Stimulated activated CD8-positive, alpha-beta memory T cell treated with anti-CD3 and anti-CD28 coated beads, Interleukin-4, amount 100 ng/mL, for 24 hours (primary cell): Measurements from ENCODE around the gene AHR.
"Not testable (repeated sequence)": the region's sequence is repeated elsewhere in the genome, so short reads cannot be mapped to it uniquely, and the experiment has no call there.

Source experiments
- DNase-seq: peaks from one replicate; pipeline ENCODE4 v3.0.0-alpha.2; 2020; ENCODE audit warnings: low read depth

Gene AHR

GRCh38 chr7:17339952-17340351 lies 41.5 kb downstream of the AHR start:
- DNase-seq: no peak

- no peak for DNase-seq
Observed at GRCh38 chr7:17340655-17341054, 42.2 kb downstream of the AHR start.

- no peak for DNase-seq
Observed at GRCh38 chr7:17342756-17343155, 44.3 kb downstream of the AHR start.

GRCh38 chr7:17347401-17347800 lies 48.9 kb downstream of the AHR start:
- DNase-seq: no peak

GRCh38 chr7:17348932-17349331 lies 50.5 kb downstream of the AHR start:
- DNase-seq: not testable (repeated sequence)

- not testable (repeated sequence) for DNase-seq
Observed at GRCh38 chr7:17350321-17350720, 51.9 kb downstream of the AHR start.

- DNase-seq: not testable (repeated sequence)
Observed at GRCh38 chr7:17353650-17354419, 55.4 kb downstream of the AHR start.

- no peak for DNase-seq
Observed at GRCh38 chr7:17354473-17354872, 56.0 kb downstream of the AHR start.

GRCh38 chr7:17355050-17355449 lies 56.6 kb downstream of the AHR start:
- no peak for DNase-seq

GRCh38 chr7:17357952-17358351 lies 59.5 kb downstream of the AHR start:
- no peak for DNase-seq

GRCh38 chr7:17359610-17360009 lies 61.2 kb downstream of the AHR start:
- DNase-seq: no peak

- DNase-seq: no peak
Observed at GRCh38 chr7:17362439-17363105, 64.1 kb downstream of the AHR start.

- DNase-seq: no peak
Observed at GRCh38 chr7:17364671-17365070, 66.2 kb downstream of the AHR start.

GRCh38 chr7:17365775-17366174 lies 67.3 kb downstream of the AHR start:
- no peak for DNase-seq

- no peak for DNase-seq
Observed at GRCh38 chr7:17367502-17367901, 69.0 kb downstream of the AHR start.

GRCh38 chr7:17368856-17369524 lies 70.5 kb downstream of the AHR start:
- no peak for DNase-seq

- no peak for DNase-seq
Observed at GRCh38 chr7:17369691-17370426, 71.4 kb downstream of the AHR start.

- no peak for DNase-seq
Observed at GRCh38 chr7:17370901-17371585, 72.6 kb downstream of the AHR start.

- no peak for DNase-seq
Observed at GRCh38 chr7:17371671-17372524, 73.4 kb downstream of the AHR start.

GRCh38 chr7:17374157-17374556 lies 75.7 kb downstream of the AHR start:
- no peak for DNase-seq

- DNase-seq: no peak
Observed at GRCh38 chr7:17374654-17375053, 76.2 kb downstream of the AHR start.
